NOMO-1 treated with dmso at 0.1 percent for 144 hours (cell line): ENCODE data around the gene FGF6.
A peak's percentile ranks its signal among the peaks of the same experiment; 100 is the strongest.

Source experiments
- DNase-seq: peaks from one replicate; lab custom pipeline; 2025; ENCODE audit not compliant: unreplicated experiment; lab: John Stamatoyannopoulos, UW

FGF6 gene

GRCh38 chr12:4448371-4448940 is 2.8 kb upstream of the FGF6 start:
- DNase-seq = no peak

- DNase-seq = no peak
These were observed 1.5 kb upstream of the FGF6 start for GRCh38 chr12:4447151-4447550.

GRCh38 chr12:4446335-4446734 is 720 bp upstream of the FGF6 start:
- no peak for DNase-seq

- no peak for DNase-seq
These were observed 1.6 kb downstream of the FGF6 start for GRCh38 chr12:4444031-4444430.

- DNase-seq = no peak
These were observed 2.0 kb downstream of the FGF6 start for GRCh38 chr12:4443616-4444015.

GRCh38 chr12:4441355-4442335 is 4.0 kb downstream of the FGF6 start:
- DNase-seq = no peak

GRCh38 chr12:4440187-4440941 is 5.3 kb downstream of the FGF6 start:
- no peak for DNase-seq

GRCh38 chr12:4439736-4440135 is 5.9 kb downstream of the FGF6 start:
- no peak for DNase-seq

- DNase-seq = peak; percentile 81
These were observed 6.6 kb downstream of the FGF6 start for GRCh38 chr12:4438834-4439596.

GRCh38 chr12:4435537-4435936 is 10.1 kb downstream of the FGF6 start:
- DNase-seq = no peak

GRCh38 chr12:4434706-4435425 is 10.7 kb downstream of the FGF6 start:
- DNase-seq = peak; percentile 94

GRCh38 chr12:4434301-4434700 is 11.3 kb downstream of the FGF6 start:
- DNase-seq = no peak

- DNase-seq = no peak
These were observed 11.9 kb downstream of the FGF6 start for GRCh38 chr12:4433745-4434058.

- DNase-seq = no peak
These were observed 12.5 kb downstream of the FGF6 start for GRCh38 chr12:4432878-4433744.

GRCh38 chr12:4431866-4432265 is 13.7 kb downstream of the FGF6 start:
- DNase-seq = no peak

- DNase-seq = no peak
These were observed 14.2 kb downstream of the FGF6 start for GRCh38 chr12:4431436-4431835.

- no peak for DNase-seq
These were observed 21.2 kb downstream of the FGF6 start for GRCh38 chr12:4424422-4424821.

- DNase-seq = no peak
These were observed 22.0 kb downstream of the FGF6 start for GRCh38 chr12:4423528-4424195.

- DNase-seq = no peak
These were observed 22.6 kb downstream of the FGF6 start for GRCh38 chr12:4422985-4423384.
